HG03457 (cell line): ENCODE results near the gene NR1I2.

ENCODE experiments used
- ATAC-seq: cut with Tn5 transposase; IDR thresholded peaks from one replicate; pipeline ENCODE4 v1.9.1; 2021; ENCODE audit warnings: moderate number of reproducible peaks; ENCODE audit not compliant: unreplicated experiment

Gene NR1I2

DNA sequence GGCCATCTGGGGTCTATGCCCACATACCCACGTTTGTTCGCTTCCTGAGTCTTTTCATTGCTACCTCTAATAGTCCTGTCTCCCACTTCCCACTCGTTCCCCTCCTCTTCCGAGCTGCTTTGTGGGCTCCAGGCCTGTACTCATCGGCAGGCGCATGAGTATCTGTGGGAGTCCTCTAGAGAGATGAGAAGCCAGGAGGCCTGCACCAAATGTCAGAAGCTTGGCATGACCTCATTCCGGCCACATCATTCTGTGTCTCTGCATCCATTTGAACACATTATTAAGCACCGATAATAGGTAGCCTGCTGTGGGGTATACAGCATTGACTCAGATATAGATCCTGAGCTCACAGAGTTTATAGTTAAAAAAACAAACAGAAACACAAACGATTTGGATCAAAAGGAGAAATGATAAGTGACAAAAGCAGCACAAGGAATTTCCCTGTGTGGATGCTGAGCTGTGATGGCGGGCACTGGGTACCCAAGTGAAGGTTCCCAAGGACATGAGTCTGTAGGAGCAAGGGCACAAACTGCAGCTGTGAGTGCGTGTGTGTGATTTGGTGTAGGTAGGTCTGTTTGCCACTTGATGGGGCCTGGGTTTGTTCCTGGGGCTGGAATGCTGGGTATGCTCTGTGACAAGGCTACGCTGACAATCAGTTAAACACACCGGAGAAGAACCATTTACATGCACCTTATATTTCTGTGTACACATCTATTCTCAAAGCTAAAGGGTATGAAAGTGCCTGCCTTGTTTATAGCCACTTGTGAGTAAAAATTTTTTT lies 35.9 kb downstream of the NR1I2 start:
- ATAC-seq: no peak

DNA sequence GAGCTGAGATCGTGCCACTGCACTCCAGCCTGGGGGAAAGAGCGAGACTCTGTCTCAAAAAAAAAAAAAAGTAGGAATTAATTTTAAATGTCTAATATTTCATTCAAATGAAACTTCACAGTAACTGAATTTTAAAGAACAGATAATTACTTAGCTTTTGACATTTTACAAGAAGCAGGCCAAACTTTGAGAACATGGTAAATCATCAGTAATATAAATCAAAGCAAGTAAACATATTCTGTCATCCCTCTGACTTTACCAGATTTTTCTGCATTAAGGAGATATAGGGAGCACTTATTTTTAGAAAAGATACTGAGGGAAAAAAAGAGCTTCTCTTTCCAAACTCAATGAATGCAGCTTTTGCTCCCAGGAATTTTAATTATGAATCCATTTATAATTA lies 37.0 kb downstream of the NR1I2 start:
- no peak for ATAC-seq

DNA sequence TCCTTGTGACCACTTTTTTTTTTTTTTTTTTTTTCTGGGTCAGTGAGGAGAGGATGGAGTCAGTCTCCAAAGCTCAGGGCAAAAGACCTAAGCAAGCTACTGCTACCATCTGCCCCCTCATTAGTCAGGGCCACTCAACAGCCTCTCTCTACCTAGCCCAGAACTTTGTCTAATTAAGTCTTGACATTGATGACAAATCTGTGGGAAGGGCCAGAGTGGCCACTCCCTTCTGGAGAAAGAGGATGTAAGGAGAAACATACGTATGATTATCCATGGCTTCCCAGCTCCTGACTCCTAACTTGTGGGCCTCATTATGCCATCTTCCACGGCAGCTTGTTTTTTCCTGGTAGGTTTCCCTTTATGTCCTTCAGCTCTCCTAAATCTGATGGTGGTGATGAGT lies 37.9 kb downstream of the NR1I2 start:
- ATAC-seq: no peak

DNA sequence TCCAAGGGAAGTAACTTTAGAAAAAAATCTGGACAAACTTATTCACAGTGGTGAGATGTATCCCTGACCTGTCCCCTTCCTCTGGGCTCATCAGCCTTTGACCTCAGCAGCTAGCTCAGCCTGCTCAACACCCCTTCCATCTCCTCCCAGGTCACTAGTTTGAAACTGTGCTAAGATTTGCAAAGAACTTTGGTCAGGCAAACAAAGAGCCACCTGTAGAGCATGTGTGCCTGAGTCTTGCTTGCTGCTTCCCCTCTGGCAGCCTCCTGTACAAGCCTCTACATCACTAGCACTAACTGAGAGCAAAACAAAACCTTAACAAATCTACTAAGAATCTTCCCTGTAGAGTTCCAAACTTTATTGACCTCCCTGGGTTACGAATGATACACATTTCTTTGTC lies 43.9 kb downstream of the NR1I2 start:
- no peak for ATAC-seq

DNA sequence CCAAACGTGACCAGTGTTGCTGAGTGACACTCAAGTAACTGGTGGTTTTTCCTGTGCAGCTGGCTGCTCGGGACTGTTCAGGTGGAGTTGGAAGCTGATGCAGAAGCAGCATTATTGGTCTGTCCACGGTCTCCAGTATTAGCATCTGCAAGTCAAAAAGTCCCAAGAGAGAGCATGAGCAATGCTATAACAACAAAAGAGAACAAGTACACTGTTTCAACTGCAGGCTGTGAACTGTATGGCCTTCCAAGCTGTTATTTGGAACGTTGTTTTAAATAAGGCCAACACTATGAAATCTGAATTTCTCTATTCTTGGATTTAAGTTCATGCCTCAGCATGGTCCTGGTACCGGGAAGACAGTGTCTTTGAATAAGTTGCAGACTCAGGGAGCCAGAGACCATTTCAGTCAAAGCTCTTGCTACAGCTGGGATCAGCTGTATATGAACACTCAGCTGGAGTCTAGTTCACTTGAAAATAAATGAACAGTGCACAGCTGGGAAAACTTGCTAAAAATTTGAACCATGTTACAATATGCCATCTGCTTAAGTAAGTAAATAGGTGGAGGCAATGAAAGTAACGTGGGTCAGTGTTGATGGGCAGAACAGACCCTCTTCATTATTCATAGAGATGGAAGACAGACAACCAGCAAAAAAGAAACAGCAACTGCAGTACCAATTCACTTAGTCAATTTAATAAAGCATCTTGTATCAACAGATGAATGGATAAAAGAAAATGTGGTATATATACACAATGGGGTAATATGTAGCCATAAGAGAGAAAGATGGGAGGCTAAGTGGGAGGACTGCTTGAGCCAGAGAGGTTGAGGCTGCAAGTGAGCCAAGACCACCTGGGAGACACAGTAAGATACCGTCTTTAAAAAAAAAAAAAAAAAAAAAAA lies 45.1 kb downstream of the NR1I2 start:
- no peak for ATAC-seq

DNA sequence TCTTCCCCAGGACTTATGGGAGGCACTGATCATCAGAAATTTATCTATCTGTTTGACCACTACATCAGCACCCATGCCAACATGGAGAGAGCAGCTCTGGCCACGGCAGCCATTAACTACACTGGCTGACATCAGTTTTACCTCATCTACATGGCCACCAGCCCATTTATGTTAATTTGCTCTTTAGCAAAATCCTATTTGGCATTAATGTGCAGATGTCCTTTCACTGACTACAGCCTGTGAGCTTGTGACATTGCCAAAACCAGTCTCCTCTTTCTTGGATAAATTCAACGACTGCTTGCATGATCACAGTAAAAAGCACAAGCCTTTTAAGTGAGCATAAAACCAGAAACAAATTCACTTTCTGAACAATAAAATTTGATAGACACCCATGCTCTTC lies 47.5 kb downstream of the NR1I2 start:
- ATAC-seq: no peak

DNA sequence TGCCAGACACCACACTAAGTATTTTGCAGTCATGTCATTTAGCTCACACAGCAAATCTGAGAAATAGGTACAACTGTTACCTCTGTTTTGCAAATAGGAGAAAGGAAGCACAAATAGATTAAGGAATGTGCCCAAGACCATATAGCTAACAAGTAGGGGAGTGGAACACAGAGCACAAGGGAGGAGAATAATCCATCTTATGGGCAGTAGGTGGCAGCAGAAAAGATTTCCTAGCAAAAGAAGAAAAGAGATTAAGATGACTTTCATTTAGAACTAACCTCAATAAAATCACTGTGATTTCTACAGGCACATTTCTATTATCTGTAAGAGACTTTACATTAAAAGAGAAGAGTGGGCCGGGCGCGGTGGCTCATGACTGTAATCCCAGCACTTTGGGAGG lies 49.1 kb downstream of the NR1I2 start:
- ATAC-seq: no peak

DNA sequence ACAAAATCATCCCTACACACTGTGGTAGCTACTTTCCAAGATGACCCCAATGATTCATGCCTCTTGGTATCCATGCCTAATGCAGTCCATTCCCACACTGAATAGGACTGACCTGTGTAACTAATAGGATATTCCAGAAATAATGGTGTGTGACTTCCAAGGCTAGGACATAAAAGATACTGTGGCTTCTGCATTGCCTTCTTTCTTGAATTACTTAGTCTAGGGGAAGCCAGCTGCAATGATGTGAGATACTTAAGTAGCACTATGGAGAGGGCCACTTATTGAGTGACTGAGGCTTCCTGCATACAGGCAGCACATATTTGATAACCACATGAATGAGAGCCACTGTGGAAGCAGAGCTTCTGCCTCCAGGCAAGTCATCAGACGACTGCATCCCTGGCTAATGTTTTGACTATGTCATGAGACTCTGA lies 50.1 kb downstream of the NR1I2 start:
- ATAC-seq: no peak

DNA sequence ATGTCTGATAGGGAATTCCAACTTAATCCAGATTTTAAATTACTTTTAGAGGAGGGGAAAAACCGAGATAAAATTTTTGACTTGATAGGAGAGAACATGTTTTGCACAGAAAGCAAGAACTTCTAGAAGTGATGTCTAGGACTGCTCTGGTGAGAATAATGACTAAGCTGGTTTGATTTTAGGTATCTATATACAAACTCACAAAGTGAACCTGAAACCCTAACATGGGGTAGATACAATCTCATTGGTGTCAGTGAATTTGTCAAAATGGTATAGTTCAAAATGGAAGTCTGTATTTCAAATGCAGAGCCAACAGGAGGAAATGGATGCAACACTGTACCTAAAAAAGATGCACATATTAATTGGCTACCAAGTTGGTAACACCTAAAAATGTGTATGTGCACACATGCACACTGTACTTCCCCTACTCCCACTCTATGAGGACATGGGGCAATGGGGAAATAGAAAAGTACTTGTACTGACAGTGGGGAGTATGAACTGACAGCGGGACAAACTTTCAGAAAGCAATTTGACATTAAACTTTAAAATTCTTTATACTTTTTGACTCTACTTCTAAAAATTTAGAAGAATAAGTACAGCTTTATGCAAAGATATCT lies 53.0 kb downstream of the NR1I2 start:
- no peak for ATAC-seq

DNA sequence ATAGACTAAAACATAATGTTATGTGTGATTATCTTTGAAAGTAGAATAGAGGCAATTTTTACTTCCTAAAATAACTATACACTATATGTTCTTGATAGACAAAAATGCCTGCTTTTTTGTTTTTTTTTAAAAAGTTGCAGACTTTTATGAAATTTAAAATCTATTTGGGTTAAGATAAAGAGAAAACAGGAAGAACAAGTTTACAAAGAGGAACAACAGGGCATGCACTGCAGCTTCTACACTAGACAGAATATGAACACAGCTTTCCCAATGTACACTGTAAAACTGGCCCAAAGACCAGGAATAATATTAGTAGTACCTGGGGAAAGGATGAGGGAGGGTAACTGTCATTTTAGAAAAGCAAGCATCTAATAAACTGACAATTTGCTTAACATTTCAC lies 53.7 kb downstream of the NR1I2 start:
- no peak for ATAC-seq

DNA sequence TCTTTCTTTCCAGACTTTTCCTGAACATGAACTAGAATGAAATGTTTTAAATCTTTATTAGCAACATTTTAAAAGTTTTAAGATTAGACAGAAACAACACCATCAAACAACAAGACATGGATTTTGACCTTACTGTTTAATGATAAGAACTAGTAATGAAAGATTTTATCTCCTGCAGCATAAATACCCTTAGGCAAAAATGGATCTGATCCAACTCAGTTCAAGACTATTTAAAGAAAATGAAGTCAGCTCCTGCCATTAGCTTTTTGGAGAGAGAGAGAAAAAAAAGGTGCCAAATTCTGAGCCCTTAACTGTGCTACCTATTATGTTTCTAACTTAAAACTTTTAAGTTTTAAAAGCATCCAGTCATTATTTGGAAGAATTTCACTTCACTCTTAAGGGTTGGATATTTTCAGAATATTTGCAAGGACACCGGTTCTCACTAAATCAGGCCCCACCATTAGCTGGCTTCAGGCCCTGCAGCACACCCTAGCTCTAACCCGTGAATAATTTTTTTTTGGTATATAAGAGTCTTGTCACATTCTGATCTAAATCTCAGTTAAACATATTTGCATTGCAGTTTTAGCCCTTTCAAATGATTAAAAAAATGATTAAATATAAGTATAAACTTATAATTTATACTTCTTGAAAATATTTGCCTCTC lies 60.0 kb downstream of the NR1I2 start:
- no peak for ATAC-seq

DNA sequence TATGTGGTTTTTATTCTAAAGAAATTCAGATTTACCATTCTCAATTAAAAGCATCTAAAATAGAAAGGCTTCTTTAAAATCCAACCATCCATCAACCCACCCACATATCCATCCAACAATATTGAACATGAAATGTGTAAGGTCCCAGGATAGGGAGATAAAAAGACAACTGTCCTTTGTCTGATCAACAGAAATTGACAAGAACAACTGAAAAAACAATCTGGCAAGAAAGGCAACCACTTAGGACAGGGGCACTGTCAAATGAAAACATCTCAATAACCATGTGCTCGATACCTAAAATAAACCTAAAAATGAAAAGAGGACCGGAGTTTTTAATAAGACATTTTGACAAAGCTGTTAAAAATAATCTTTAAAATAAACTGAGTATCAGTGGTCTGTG lies 67.2 kb downstream of the NR1I2 start:
- no peak for ATAC-seq

DNA sequence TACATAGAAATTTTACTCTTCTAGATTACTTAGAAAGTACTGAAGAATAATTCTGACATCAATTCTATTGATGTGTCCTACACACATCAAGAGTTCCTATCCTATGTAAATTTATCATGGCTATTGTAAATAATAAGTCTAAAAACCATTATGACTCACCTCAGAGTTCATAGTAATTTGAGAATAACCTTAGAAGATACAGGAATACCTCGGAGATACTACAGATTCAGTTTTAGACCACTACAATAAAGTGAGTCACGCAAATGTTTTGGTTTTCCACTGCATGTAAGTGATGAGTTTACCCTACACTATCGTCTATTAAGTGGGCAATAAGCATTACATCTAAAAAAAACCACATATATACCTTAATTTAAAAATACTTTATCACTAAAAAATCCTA lies 74.8 kb downstream of the NR1I2 start:
- no peak for ATAC-seq

DNA sequence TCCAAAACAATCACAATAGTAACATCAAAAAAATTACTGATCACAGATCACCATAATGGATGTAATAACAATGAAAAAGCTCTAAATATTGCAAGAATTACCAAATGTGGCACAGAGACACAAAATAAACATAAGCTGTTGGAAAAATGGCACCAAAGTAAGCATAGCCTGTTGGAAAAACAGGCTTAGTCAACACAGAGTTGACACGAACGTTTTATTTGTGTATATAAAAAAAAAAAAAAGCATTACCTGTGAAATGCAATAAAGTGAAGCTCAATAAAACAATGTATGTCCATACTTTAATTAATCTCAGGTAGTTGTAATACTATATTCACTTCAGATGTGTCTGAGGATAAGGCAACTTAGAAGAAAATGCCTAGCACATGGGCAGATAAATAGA lies 77.1 kb downstream of the NR1I2 start:
- ATAC-seq: no peak

DNA sequence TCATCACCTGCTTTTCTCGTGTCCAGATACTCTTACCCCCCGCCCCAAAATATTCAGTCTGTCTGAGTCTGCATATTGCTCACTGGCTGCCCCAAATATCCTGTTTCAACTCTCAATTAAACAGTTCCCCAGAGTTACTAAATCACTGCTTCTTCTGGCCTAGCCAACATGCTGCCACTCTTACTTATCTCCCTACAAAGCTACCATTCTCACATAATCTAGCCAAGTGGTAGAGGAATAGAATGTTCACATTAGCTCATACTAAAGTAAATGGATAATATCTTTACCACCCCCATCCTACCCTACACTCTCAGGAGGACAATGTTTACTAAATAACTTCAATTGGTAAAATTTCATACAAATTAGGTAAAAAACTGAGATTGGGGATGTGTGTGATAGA lies 77.8 kb downstream of the NR1I2 start:
- no peak for ATAC-seq

DNA sequence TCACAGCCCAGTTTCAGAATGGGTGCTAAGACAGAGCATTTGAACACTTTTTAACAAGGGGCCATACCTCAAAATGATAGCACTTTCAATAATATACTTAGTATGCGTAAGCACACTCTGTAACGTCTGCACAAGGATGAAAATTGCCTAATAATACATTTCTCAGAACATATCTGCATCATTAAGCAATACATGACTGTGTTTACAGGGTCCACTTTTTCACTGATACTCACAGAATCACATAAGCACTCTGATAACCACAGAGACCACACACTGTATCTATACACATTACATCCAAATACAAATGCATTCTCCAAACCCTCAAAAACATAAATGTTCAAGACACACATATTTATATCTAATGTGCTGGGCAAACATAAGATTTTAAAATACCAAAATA lies 79.8 kb downstream of the NR1I2 start:
- ATAC-seq: no peak

DNA sequence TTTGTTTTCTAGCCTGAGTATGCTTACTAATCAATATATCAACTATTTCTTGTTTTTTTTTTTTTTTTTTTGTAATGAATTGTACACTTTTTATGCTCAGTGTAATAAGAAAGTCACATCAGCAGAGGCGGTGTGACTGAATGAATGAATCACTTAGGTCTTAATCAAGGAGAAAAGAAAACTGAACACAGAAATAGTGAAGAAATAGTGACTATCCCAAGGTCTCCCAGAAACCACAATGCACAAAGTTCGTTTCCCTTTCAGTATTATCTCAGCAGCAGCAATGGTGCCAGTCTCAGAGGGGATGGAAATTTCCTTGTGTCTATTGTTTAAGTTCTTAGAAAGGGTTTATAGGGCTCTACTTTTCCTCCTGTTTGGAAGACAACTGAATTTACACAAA lies 80.7 kb downstream of the NR1I2 start:
- ATAC-seq: no peak

DNA sequence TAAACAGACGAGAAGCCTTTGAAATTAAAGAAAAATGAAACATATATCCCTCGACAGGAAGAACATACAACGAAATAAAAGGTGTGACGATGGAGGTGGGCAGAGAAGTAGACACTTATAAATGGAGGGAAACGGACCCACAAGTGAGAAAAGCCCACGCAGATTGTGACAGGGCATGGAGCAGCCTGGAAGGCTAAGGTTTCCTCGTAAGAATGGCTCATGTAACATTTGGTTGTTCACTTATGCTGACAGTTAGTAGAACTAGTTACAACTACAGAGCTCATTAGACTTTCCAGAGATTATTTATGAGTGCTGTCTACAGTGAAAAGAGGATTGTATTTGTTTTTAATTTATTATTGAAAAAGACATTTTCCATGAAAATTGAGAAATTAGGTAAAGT lies 82.6 kb downstream of the NR1I2 start:
- no peak for ATAC-seq
